Vagina (tissue), 2 donors: ENCODE data around the gene ASXL3. TPM values are rescaled to one million over a fixed set of nuclear protein-coding genes. Genes with fewer than 3 reads are reported as not detected.

Source experiments
- DNase-seq, 2 donors: peaks; one replicate each; pipeline ENCODE4 v3.0.0-alpha.2; 2017; ENCODE audit errors: extremely low spot score in 2 of 2
- H3K27ac ChIP-seq: fragments of 200-600 bp; sonication (generic); one replicate; pipeline ENCODE4 v1.5.1; 2019
- H3K27me3 ChIP-seq: fragments of 200-600 bp; sonication (generic); one replicate; pipeline ENCODE4 v1.5.1; 2019
- H3K36me3 ChIP-seq, 2 donors: fragments of 200-600 bp; sonication (generic); one replicate each; pipeline ENCODE4 v1.5.1; 2017 to 2019
- H3K4me1 ChIP-seq: fragments of 200-600 bp; sonication (generic); one replicate; pipeline ENCODE4 v1.5.1; 2019
- H3K4me3 ChIP-seq, 2 donors: fragments of 200-600 bp; sonication (generic); 1 replicate in 1 of 2; 2 replicates in 1 of 2; pipeline ENCODE4 v1.5.1; 2016 to 2019
- H3K9me3 ChIP-seq: fragments of 200-600 bp; sonication (generic); one replicate; pipeline ENCODE4 v1.5.1; 2019
- CTCF ChIP-seq, 3 experiments: fragments of 450-650 bp in 2 of 3; fragments of 200-600 bp in 1 of 3; sonication (generic) in 1 of 3; IDR thresholded peaks; one replicate each; pipeline ENCODE4 v1.5.1; 2017 to 2019; ENCODE audit warnings: antibody characterized with exemption in 3 of 3, mild to moderate bottlenecking in 2 of 3, moderate library complexity in 2 of 3
- POLR2A ChIP-seq, 2 donors: fragments of 450-650 bp; IDR thresholded peaks; one replicate each; pipeline ENCODE4 v1.6.1; 2017; ENCODE audit warnings: antibody characterized with exemption in 2 of 2, mild to moderate bottlenecking in 2 of 2, moderate library complexity in 2 of 2
- POLR2AphosphoS5 ChIP-seq, 2 donors: sonication (generic); formaldehyde crosslinking; IDR thresholded peaks; one replicate each; pipeline ENCODE4 v1.9.0; 2017; ENCODE audit warnings: antibody characterized with exemption in 2 of 2, mild to moderate bottlenecking in 2 of 2, low read depth in 1 of 2; ENCODE audit not compliant: insufficient read depth in 1 of 2
- intact Hi-C: fragments of 100-400 bp; cut with DNase I; formaldehyde crosslinking; loops from one replicate; pipeline ENCODE4 v1.15.1; 2023
- total RNA-seq: library from RNA; depleted of rRNA; stranded (reverse); fragments of >200 nt; gene quantifications from one replicate; pipeline ENCODE4 v1.2.3, GENCODE V29; 2016

ASXL3 gene
- total RNA-seq, 1 donor from 2014 or later, result 5.9 TPM

- no peaks in the 10 kb centered on the region for H3K36me3 ChIP-seq
- H3K27me3 ChIP-seq, result no peaks in the 10 kb centered on the region
- no peak overlapping the region for H3K4me3 ChIP-seq
- DNase-seq, result no peak
- H3K4me1 ChIP-seq, result no peaks in the 10 kb centered on the region
- intact Hi-C loops, result no loop called here
- no peak for TF ChIP-seq POLR2AphosphoS5 (IDR thresholded peaks at IDR 0.05; ENCODE audit: insufficient read depth in 1 of 2, low read depth in 1 of 2)
- no peak for TF ChIP-seq POLR2A (IDR thresholded peaks at IDR 0.05)
- no peak for TF ChIP-seq CTCF (IDR thresholded peaks at IDR 0.05)
- no peaks in the 10 kb centered on the region for H3K9me3 ChIP-seq
- H3K27ac ChIP-seq, result no peak overlapping the region
Observed at GRCh38 chr18:33697498-33697897, 119.5 kb downstream of the ASXL3 start.

DNA sequence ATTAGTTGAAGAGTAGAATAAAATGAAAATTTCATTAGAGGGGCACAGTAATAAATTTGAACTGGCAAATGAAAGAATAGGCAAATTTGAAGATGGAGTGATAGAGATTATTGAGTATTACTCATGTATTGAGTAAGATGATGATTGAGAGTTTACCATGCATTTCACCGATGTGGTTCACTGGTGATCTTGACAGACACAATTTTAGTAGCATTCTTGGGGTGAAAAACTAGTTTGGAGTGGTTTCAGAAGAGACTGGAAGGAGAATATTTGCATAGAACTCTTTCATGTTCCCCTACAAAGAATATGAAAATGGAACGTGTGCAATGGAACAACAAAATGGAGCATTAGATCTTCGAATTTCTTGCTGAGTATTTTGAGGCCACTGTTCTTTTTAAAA, 121.4 kb downstream of the ASXL3 start:
- no peaks in the 10 kb centered on the region for H3K9me3 ChIP-seq
- DNase-seq, result no peak
- no peak for TF ChIP-seq POLR2A (IDR thresholded peaks at IDR 0.05)
- TF ChIP-seq POLR2AphosphoS5 (IDR thresholded peaks at IDR 0.05; ENCODE audit: insufficient read depth in 1 of 2, low read depth in 1 of 2), result no peak
- no peak for TF ChIP-seq CTCF (IDR thresholded peaks at IDR 0.05)
- H3K27ac ChIP-seq, result no peak overlapping the region
- H3K4me1 ChIP-seq, result no peaks in the 10 kb centered on the region
- intact Hi-C loops, result no loop called here
- H3K27me3 ChIP-seq, result no peaks in the 10 kb centered on the region
- no peaks in the 10 kb centered on the region for H3K36me3 ChIP-seq
- no peak overlapping the region for H3K4me3 ChIP-seq

DNA sequence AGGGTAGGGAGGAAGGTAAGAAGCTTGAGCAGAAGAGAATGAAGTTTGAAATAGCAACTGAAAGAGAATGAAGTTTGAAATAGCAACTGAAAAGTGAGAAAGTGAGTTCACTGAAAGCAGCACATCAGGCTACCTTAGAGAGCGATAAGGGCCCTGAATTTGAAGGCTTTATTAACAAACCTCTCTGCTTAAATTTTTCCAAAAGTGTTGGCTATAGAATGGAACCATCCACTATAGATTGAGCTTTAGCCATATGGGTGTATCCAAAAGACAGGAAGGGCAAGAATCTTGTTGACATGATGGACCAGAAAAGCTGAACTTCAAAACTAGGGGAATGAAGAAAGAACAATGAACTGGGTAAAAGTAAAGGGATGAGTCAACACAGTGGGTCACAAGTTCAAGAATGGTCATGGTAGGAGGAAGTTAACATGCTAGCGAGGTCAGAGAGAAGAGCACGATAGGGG, 122.5 kb downstream of the ASXL3 start:
- Histone ChIP-seq H3K4me1 (no peaks in the 10 kb centered on the region), H3K4me3 (no peak overlapping the region), H3K27ac (no peak overlapping the region), H3K9me3 (no peaks in the 10 kb centered on the region), H3K27me3 (no peaks in the 10 kb centered on the region), H3K36me3 (no peaks in the 10 kb centered on the region)
- no peak for DNase-seq
- TF ChIP-seq POLR2AphosphoS5 (IDR thresholded peaks at IDR 0.05; ENCODE audit: insufficient read depth in 1 of 2, low read depth in 1 of 2) (no peak), CTCF (IDR thresholded peaks at IDR 0.05) (no peak), POLR2A (IDR thresholded peaks at IDR 0.05) (no peak)
- intact Hi-C loops, result no loop called here

- no peak for DNase-seq
- H3K4me3 ChIP-seq, result no peak overlapping the region
- H3K27me3 ChIP-seq, result no peaks in the 10 kb centered on the region
- H3K36me3 ChIP-seq, result no peaks in the 10 kb centered on the region
- TF ChIP-seq POLR2AphosphoS5 (IDR thresholded peaks at IDR 0.05; ENCODE audit: insufficient read depth in 1 of 2, low read depth in 1 of 2) (no peak), POLR2A (IDR thresholded peaks at IDR 0.05) (no peak), CTCF (IDR thresholded peaks at IDR 0.05) (no peak)
- intact Hi-C loops, result no loop called here
- H3K27ac ChIP-seq, result no peak overlapping the region
- H3K9me3 ChIP-seq, result no peaks in the 10 kb centered on the region
- no peaks in the 10 kb centered on the region for H3K4me1 ChIP-seq
Observed at GRCh38 chr18:33702625-33703024, 124.6 kb downstream of the ASXL3 start.

- no peak overlapping the region for H3K27ac ChIP-seq
- DNase-seq, result no peak
- no peaks in the 10 kb centered on the region for H3K4me1 ChIP-seq
- TF ChIP-seq CTCF (IDR thresholded peaks at IDR 0.05) (no peak), POLR2A (IDR thresholded peaks at IDR 0.05) (no peak), POLR2AphosphoS5 (IDR thresholded peaks at IDR 0.05; ENCODE audit: insufficient read depth in 1 of 2, low read depth in 1 of 2) (no peak)
- H3K27me3 ChIP-seq, result no peaks in the 10 kb centered on the region
- H3K4me3 ChIP-seq, result no peak overlapping the region
- intact Hi-C loops, result no loop called here
- no peaks in the 10 kb centered on the region for H3K9me3 ChIP-seq
- no peaks in the 10 kb centered on the region for H3K36me3 ChIP-seq
Observed at GRCh38 chr18:33706391-33706790, 128.4 kb downstream of the ASXL3 start.
